Naive thymus-derived CD4-positive, alpha-beta T cell (primary cell): ENCODE results near the gene EPB41. TPM values are rescaled to one million over a fixed set of nuclear protein-coding genes. Genes with fewer than 3 reads are reported as not detected.

Source experiments
- ATAC-seq: fragments of 150-1000 bp; cut with Tn5 transposase; 2 replicates; pipeline ENCODE4 v1.10.0; 2021; ENCODE audit warnings: mild to moderate bottlenecking, moderate library complexity
- CTCF ChIA-PET: fragments of 350-600 bp; sonication (Branson Sonifier 250); formaldehyde crosslinking; loops from one replicate; lab custom pipeline; 2021; ENCODE audit warnings: antibody characterized with exemption; lab: Charles Lee
- POLR2A ChIA-PET: fragments of 350-600 bp; sonication (Branson Sonifier 250); formaldehyde crosslinking; loops from one replicate; lab custom pipeline; 2021; ENCODE audit warnings: antibody characterized with exemption, inconsistent platforms; lab: Charles Lee
- DNase-seq, 9 donors: peaks; one replicate each; pipeline versions ENCODE4 v3.0.0 to v3.0.0-alpha.2; 2020 to 2022; ENCODE audit warnings: mixed read lengths in 1 of 9
- H3K27ac ChIP-seq: one replicate; pipeline ENCODE4 v1.7.0; 2013; ENCODE audit warnings: mild to moderate bottlenecking, low read depth, low read length, moderate library complexity
- H3K27me3 ChIP-seq, 2 donors: one replicate each; pipeline ENCODE4 v1.7.0; 2013; ENCODE audit warnings: low read length in 2 of 2, mild to moderate bottlenecking in 2 of 2, moderate library complexity in 2 of 2; ENCODE audit not compliant: control insufficient read depth in 2 of 2, insufficient read depth in 2 of 2
- H3K36me3 ChIP-seq, 3 experiments: 1 replicate in 2 of 3; 2 replicates in 1 of 3; pipeline ENCODE4 v1.7.0; 2013; ENCODE audit warnings: low read length in 3 of 3, mild to moderate bottlenecking in 3 of 3, moderate library complexity in 1 of 3; ENCODE audit not compliant: insufficient read depth in 3 of 3, control insufficient read depth in 2 of 3
- H3K4me1 ChIP-seq, 2 donors: one replicate each; pipeline ENCODE4 v1.7.0; 2013; ENCODE audit warnings: low read length in 2 of 2, mild to moderate bottlenecking in 2 of 2, moderate library complexity in 1 of 2; ENCODE audit not compliant: control insufficient read depth in 2 of 2, insufficient read depth in 2 of 2
- H3K4me3 ChIP-seq: 2 replicates; pipeline ENCODE4 v1.7.0; 2013; ENCODE audit warnings: mild to moderate bottlenecking, low read length
- H3K9me3 ChIP-seq, 3 experiments: 1 replicate in 2 of 3; 2 replicates in 1 of 3; pipeline ENCODE4 v1.7.0; 2013; ENCODE audit warnings: low read length in 3 of 3; ENCODE audit not compliant: control insufficient read depth in 2 of 3
- H3K27ac Mint-ChIP-seq, 9 donors: one replicate each; pipeline ENCODE4 v1.8.0; 2020 to 2022; ENCODE audit warnings: mixed read lengths in 9 of 9, mild to moderate bottlenecking in 8 of 9, moderate library complexity in 5 of 9, inconsistent platforms in 2 of 9
- H3K27me3 Mint-ChIP-seq, 5 donors: one replicate each; pipeline ENCODE4 v1.8.0; 2021 to 2022; ENCODE audit warnings: mixed read lengths in 5 of 5, mild to moderate bottlenecking in 1 of 5
- H3K36me3 Mint-ChIP-seq, 5 donors: one replicate each; pipeline ENCODE4 v1.8.0; 2020 to 2022; ENCODE audit warnings: mixed read lengths in 5 of 5, mild to moderate bottlenecking in 3 of 5, inconsistent platforms in 1 of 5
- H3K4me1 Mint-ChIP-seq, 7 donors: one replicate each; pipeline ENCODE4 v1.8.0; 2020 to 2022; ENCODE audit warnings: mixed read lengths in 7 of 7, mild to moderate bottlenecking in 3 of 7, inconsistent platforms in 1 of 7
- H3K4me3 Mint-ChIP-seq, 10 donors: one replicate each; pipeline ENCODE4 v1.8.0; 2020 to 2022; ENCODE audit warnings: mild to moderate bottlenecking in 10 of 10, mixed read lengths in 10 of 10, moderate library complexity in 6 of 10, inconsistent platforms in 2 of 10
- H3K9me3 Mint-ChIP-seq, 11 donors: one replicate each; pipeline ENCODE4 v1.8.0; 2020 to 2022; ENCODE audit warnings: mixed read lengths in 11 of 11, mild to moderate bottlenecking in 4 of 11, inconsistent platforms in 1 of 11, moderate library complexity in 1 of 11
- intact Hi-C, 2 donors: fragments of 100-400 bp; cut with micrococcal nuclease; formaldehyde crosslinking; loops; one replicate each; pipeline ENCODE4 v1.15.1; 2023
- polyA plus RNA-seq, 2 donors: library from polyadenylated mRNA; unstranded; fragments of 300-500 nt; fragmentation: Illumina TruSeq; gene quantifications; one replicate each; pipeline ENCODE4 v1.2.3, GENCODE V29; 2021
- total RNA-seq, 6 experiments: library from RNA in 5 of 6; stranded (reverse) in 5 of 6; gene quantifications; 1 replicate in 5 of 6; 2 replicates in 1 of 6; pipeline ENCODE4 v1.2.3 and lab custom pipeline; 2021 to 2026

Gene EPB41
- total and polyA plus RNA-seq, 7 experiments from 2014 or later: 115 to 325 (median 162) TPM

DNA sequence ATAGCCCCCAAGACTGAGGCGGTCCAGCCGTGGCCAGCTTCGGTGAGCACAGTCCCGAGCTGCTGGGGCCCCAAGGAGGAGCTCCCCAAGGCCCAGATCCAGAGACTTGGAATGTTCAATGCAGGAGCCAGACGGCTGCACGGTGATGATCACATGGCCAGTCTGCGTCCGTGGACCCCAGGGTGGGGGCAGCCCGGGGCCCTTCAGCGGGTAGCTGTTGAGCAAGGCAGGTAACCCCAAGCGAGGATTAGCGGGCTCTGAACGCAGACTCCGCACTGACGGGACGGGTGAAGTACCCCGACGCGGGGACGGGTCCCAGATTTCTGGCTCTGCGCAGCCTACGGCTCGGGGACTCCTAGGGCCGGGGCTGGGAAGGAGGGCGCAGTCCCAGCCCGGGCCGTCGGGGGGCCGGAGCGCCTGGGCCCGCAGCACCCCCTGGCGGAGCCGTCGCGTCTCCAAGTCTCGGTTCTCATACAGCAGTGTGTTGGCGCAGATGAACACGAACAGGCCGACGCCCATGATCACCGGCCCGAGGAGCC lies 206.6 kb downstream of the EPB41 start:
- H3K36me3 Mint-ChIP-seq: peaks cover 11 to 20% (median 13%) of the 10 kb centered on the region in 5 donors
- ChIA-PET POLR2A (interaction anchor here (0.9 kb wide), 1 partner anchor 61 kb away, joined by 3 read pairs; the partner anchor contains the start of gene SRSF4), CTCF (no interaction called here)
- H3K4me1 ChIP-seq: peaks cover 6 to 11% of the 10 kb centered on the region in 2 donors
- ATAC-seq (peak; percentile 85), DNase-seq (peak; percentile 55 to 74 (median 63))
- no peak overlapping the region for H3K4me3 ChIP-seq
- intact Hi-C loops: loop anchor here (1.0 to 5.0 kb wide), 4 partner anchors 61 to 239 kb away; partner anchors contain the start of gene SRSF4 (in 1 of the 2)
- H3K9me3 Mint-ChIP-seq: peaks cover 0 to 4% (median 0%) of the 10 kb centered on the region in 11 donors
- no peaks in the 10 kb centered on the region for H3K9me3 ChIP-seq
- H3K27ac Mint-ChIP-seq: no peak overlapping the region
- H3K27me3 ChIP-seq: peaks cover 0 to 12% of the 10 kb centered on the region in 2 donors
- H3K27ac ChIP-seq: no peak overlapping the region
- peaks cover 5 to 31% (median 6%) of the 10 kb centered on the region in 3 experiments for H3K36me3 ChIP-seq
- H3K4me3 Mint-ChIP-seq: peak overlapping the region in 8 of 10 donors; percentile 14 to 84 (median 27)
- H3K4me1 Mint-ChIP-seq: peaks cover 3 to 14% (median 8%) of the 10 kb centered on the region in 7 donors
- peaks cover 8 to 31% (median 11%) of the 10 kb centered on the region in 5 donors for H3K27me3 Mint-ChIP-seq

GRCh38 chr1:29121516-29121935 lies 207.2 kb downstream of the EPB41 start:
- Histone ChIP-seq H3K36me3 (peaks cover 3 to 26% (median 6%) of the 10 kb centered on the region in 3 experiments), H3K4me3 (no peak overlapping the region), H3K4me1 (peaks cover 6 to 11% of the 10 kb centered on the region in 2 donors), H3K27me3 (peaks cover 0 to 12% of the 10 kb centered on the region in 2 donors), H3K27ac (no peak overlapping the region), H3K9me3 (no peaks in the 10 kb centered on the region)
- DNase-seq: peak in 1 of 9 donors; percentile 11
- Mint-ChIP-seq H3K36me3 (peaks cover 11 to 16% (median 13%) of the 10 kb centered on the region in 5 donors), H3K4me3 (peak overlapping the region in 3 of 10 donors; percentile 40 to 84 (median 43)), H3K27ac (no peak overlapping the region), H3K27me3 (peaks cover 9 to 35% (median 13%) of the 10 kb centered on the region in 5 donors), H3K9me3 (peaks cover 0 to 4% (median 0%) of the 10 kb centered on the region in 11 donors), H3K4me1 (peaks cover 3 to 14% (median 9%) of the 10 kb centered on the region in 7 donors)
- intact Hi-C loops: loop anchor here (1.0 to 5.0 kb wide), 4 partner anchors 61 to 239 kb away; partner anchors contain the start of gene SRSF4 (in 1 of the 2)
- ChIA-PET CTCF (interaction anchor here (1.1 kb wide), 1 partner anchor 228 kb away, joined by 3 read pairs; no protein-coding TSS in a partner anchor), POLR2A (interaction anchor here (0.9 kb wide), 1 partner anchor 60 kb away, joined by 3 read pairs; the partner anchor contains the start of gene SRSF4)
- peak; percentile 7 for ATAC-seq

DNA sequence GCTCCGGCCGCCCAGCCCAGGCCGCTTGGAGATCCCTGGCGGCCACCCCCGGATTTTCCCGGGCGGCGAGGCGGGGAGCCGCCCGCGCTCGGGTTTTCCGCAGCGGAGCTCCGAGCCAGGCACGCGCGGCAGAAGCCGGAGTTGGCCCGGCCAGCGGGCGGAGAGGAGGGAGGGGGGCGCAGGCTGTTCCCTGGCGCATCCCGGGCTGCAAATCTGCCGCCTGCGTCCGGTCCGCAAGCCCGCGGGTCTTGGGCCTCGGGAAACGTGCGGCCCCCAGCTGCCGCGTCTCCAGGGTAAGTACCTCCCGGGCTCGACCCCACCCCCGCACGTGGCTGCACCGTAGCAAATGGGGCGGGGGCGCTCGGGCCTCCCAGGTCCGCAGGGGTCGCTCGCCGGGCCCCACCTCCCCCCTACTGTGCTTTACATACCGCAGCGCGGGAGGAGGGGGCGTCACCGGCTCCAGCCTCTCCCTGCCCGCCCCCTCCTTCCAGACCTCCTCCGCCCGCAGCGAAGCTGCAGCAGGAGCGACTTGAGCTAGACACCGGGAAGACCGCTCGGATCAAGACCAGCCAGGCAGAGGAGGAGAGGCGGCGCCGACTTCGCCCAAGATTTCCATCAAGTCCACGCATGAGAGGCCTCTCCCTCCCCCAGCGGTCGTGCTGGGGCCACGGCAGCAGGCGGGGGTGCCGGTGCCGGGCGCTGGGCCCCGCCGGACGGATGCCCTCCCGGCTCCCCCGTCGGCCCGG lies 207.7 kb downstream of the EPB41 start:
- H3K27me3 Mint-ChIP-seq: peaks cover 9 to 41% (median 13%) of the 10 kb centered on the region in 5 donors
- DNase-seq: peak in 6 of 9 donors; percentile 8 to 35 (median 14)
- peaks cover 0 to 4% (median 0%) of the 10 kb centered on the region in 11 donors for H3K9me3 Mint-ChIP-seq
- H3K27ac ChIP-seq: no peak overlapping the region
- H3K4me3 Mint-ChIP-seq: peak overlapping the region in 6 of 10 donors; percentile 43 to 84 (median 62)
- H3K4me1 ChIP-seq: peaks cover 6 to 11% of the 10 kb centered on the region in 2 donors
- peaks cover 3 to 14% (median 9%) of the 10 kb centered on the region in 7 donors for H3K4me1 Mint-ChIP-seq
- POLR2A ChIA-PET: no interaction called here
- no peaks in the 10 kb centered on the region for H3K9me3 ChIP-seq
- ATAC-seq: no peak
- intact Hi-C loops: loop anchor here (1.0 to 5.0 kb wide), 5 partner anchors 58 to 240 kb away; partner anchors contain the start of gene SRSF4 (in 1 of the 2)
- H3K36me3 ChIP-seq: peaks cover 0 to 20% (median 4%) of the 10 kb centered on the region in 3 experiments
- H3K4me3 ChIP-seq: no peak overlapping the region
- H3K36me3 Mint-ChIP-seq: peaks cover 7 to 13% (median 9%) of the 10 kb centered on the region in 5 donors
- H3K27me3 ChIP-seq: peaks cover 0 to 12% of the 10 kb centered on the region in 2 donors
- CTCF ChIA-PET: interaction anchor here (1.1 kb wide), 1 partner anchor 228 kb away, joined by 3 read pairs; no protein-coding TSS in a partner anchor
- H3K27ac Mint-ChIP-seq: no peak overlapping the region

GRCh38 chr1:29122682-29123052 lies 208.3 kb downstream of the EPB41 start:
- DNase-seq: peak in 4 of 9 donors; percentile 9 to 30 (median 18)
- H3K4me3 Mint-ChIP-seq: peak overlapping the region in 9 of 10 donors; percentile 44 to 84 (median 73)
- H3K27me3 ChIP-seq: peaks cover 0 to 12% of the 10 kb centered on the region in 2 donors

GRCh38 chr1:29123053-29123886 lies 208.9 kb downstream of the EPB41 start:
- H3K27ac ChIP-seq: no peak overlapping the region
- no peak for ATAC-seq
- peak in 7 of 9 donors; percentile 26 to 39 (median 34) for DNase-seq
- peaks cover 0 to 12% of the 10 kb centered on the region in 2 donors for H3K27me3 ChIP-seq
- peaks cover 6 to 11% of the 10 kb centered on the region in 2 donors for H3K4me1 ChIP-seq
- peaks cover 3 to 14% (median 9%) of the 10 kb centered on the region in 7 donors for H3K4me1 Mint-ChIP-seq
- intact Hi-C loops: loop anchor here in 1 of 2 donors (5.0 kb wide), 1 partner anchor 59 kb away; the partner anchor contains the start of gene SRSF4
- peaks cover 0 to 8% (median 0%) of the 10 kb centered on the region in 3 experiments for H3K36me3 ChIP-seq
- POLR2A ChIA-PET: interaction anchor here (1.1 kb wide), 1 partner anchor 57 kb away, joined by 3 read pairs; no protein-coding TSS in a partner anchor
- CTCF ChIA-PET: interaction anchor here (0.6 kb wide), 1 partner anchor 76 kb away, joined by 3 read pairs; no protein-coding TSS in a partner anchor
- no peaks in the 10 kb centered on the region for H3K9me3 ChIP-seq
- peak overlapping the region; percentile 71 to 84 (median 75) for H3K4me3 Mint-ChIP-seq
- H3K4me3 ChIP-seq: peak overlapping the region; percentile 44
- H3K27ac Mint-ChIP-seq: peak overlapping the region in 1 of 9 donors; percentile 25
- peaks cover 0 to 7% (median 3%) of the 10 kb centered on the region in 5 donors for H3K36me3 Mint-ChIP-seq
- H3K27me3 Mint-ChIP-seq: peaks cover 9 to 41% (median 13%) of the 10 kb centered on the region in 5 donors
- peaks cover 0 to 4% (median 0%) of the 10 kb centered on the region in 11 donors for H3K9me3 Mint-ChIP-seq

More at GRCh38 chr1:29122682-29123052, 208.3 kb downstream of the EPB41 start:
- Histone ChIP-seq H3K9me3 (no peaks in the 10 kb centered on the region), H3K36me3 (peaks cover 0 to 14% (median 0%) of the 10 kb centered on the region in 3 experiments), H3K27ac (no peak overlapping the region), H3K4me1 (peaks cover 6 to 11% of the 10 kb centered on the region in 2 donors), H3K4me3 (no peak overlapping the region)
- H3K36me3 Mint-ChIP-seq: peaks cover 1 to 8% (median 4%) of the 10 kb centered on the region in 5 donors
- POLR2A ChIA-PET: no interaction called here
- intact Hi-C loops: loop anchor here (1.0 to 5.0 kb wide), 2 partner anchors 58 to 60 kb away; partner anchors contain the start of gene SRSF4 (in 1 of the 2)
- H3K27me3 Mint-ChIP-seq: peaks cover 9 to 41% (median 13%) of the 10 kb centered on the region in 5 donors
- H3K9me3 Mint-ChIP-seq: peaks cover 0 to 4% (median 0%) of the 10 kb centered on the region in 11 donors
- no peak for ATAC-seq
- CTCF ChIA-PET: interaction anchor here (1.1 kb wide), 1 partner anchor 229 kb away, joined by 3 read pairs; no protein-coding TSS in a partner anchor
- peaks cover 3 to 14% (median 9%) of the 10 kb centered on the region in 7 donors for H3K4me1 Mint-ChIP-seq
- no peak overlapping the region for H3K27ac Mint-ChIP-seq
